Uterine smooth muscle cell (primary cell): Measurements from ENCODE around the gene IGFBP2. TPM values are rescaled to one million over a fixed set of nuclear protein-coding genes. Genes with fewer than 3 reads are reported as not detected.

Source experiments
- total RNA-seq: library from RNA; depleted of rRNA; stranded (reverse); fragments of >200 nt; gene quantifications from 2 replicates; pipeline ENCODE4 v1.2.3, GENCODE V29; 2014

The IGFBP2 gene
- total RNA-seq, result 119 and 136 TPM in 2 replicates

GRCh38 chr2:216632952-216633615, at the start of gene IGFBP2:
Gene IGFBP2 (plus strand): TSS chr2:216633420. CDS start chr2:216633524, 104 bp downstream.

GRCh38 chr2:216695401-216695821, 62.2 kb downstream of the IGFBP2 start, which contains the start of gene IGFBP5:
Gene IGFBP5 (minus strand): TSS chr2:216695549. CDS start chr2:216694775, 774 bp downstream.

Other genes starting within 250 kb of the IGFBP2 start
- 16.2 and 19.5 TPM in 2 replicates for gene SMARCAL1, start 220.9 kb upstream of the IGFBP2 start, total RNA-seq
- gene RPL37A, start 134.6 kb upstream of the IGFBP2 start, total RNA-seq, result 624 and 1,924 TPM in 2 replicates
- 201 and 731 TPM in 2 replicates for gene IGFBP5, start 62.1 kb downstream of the IGFBP2 start, total RNA-seq
- gene TNP1, start 226.6 kb downstream of the IGFBP2 start, total RNA-seq, result not detected in 2 replicates